Neutrophil (primary cell): ENCODE data around the gene PRR16.

ENCODE experiments used
- H3K27ac ChIP-seq: fragments of 200-600 bp; sonication (generic); 2 replicates; pipeline ENCODE4 v1.5.1; 2016; ENCODE audit warnings: mild to moderate bottlenecking, moderate library complexity
- H3K27me3 ChIP-seq: fragments of 200-600 bp; sonication (generic); 2 replicates; pipeline ENCODE4 v1.6.0; 2016; ENCODE audit warnings: mild to moderate bottlenecking
- H3K36me3 ChIP-seq: fragments of 200-600 bp; sonication (generic); 2 replicates; pipeline ENCODE4 v1.5.1; 2017
- H3K4me1 ChIP-seq, 2 experiments: fragments of 200-600 bp in 1 of 2; sonication (generic) in 1 of 2; 1 replicate in 1 of 2; 2 replicates in 1 of 2; pipeline versions ENCODE4 v1.5.1 to v1.6.1; 2013 to 2016; ENCODE audit warnings: low read depth in 1 of 2, low read length in 1 of 2, mild to moderate bottlenecking in 1 of 2, moderate library complexity in 1 of 2; ENCODE audit not compliant: control insufficient read depth in 1 of 2, insufficient read depth in 1 of 2
- H3K4me3 ChIP-seq, 2 experiments: fragments of 200-600 bp in 1 of 2; sonication (generic) in 1 of 2; 1 replicate in 1 of 2; 2 replicates in 1 of 2; pipeline ENCODE4 v1.5.1; 2013 to 2016; ENCODE audit warnings: low read depth in 1 of 2, low read length in 1 of 2, mild to moderate bottlenecking in 1 of 2, moderate library complexity in 1 of 2
- H3K9me3 ChIP-seq: fragments of 200-600 bp; sonication (generic); 2 replicates; pipeline ENCODE4 v1.5.1; 2016
- TF ChIP-seq, protein P1 (sequence below): fragments of 200-600 bp; sonication (generic); IDR thresholded peaks from 2 replicates; pipeline ENCODE4 v1.5.1; 2016; ENCODE audit warnings: antibody characterized with exemption

PRR16 gene

DNA sequence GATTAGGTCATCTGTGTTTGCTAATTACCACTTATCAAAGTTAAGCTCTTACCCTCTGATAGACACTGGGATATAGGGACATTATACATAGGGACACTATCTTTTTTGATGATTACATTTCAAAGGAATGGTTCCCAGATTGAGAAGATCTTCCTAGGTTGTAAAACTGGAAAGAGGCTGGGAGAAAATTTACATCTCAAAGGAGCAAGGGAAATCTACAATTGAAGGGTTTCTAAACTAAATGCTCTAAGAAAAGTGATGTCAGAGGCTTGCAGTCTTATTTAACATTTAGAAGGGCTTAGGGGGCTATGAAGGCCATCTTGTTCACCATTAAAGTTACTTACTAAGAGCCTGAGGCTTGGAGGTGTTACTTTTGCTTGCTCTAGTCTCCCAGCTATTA is 242.8 kb downstream of the PRR16 start:
- H3K4me3 ChIP-seq: no peak overlapping the region
- H3K4me1 ChIP-seq: no peaks in the 10 kb centered on the region
- peaks cover 10% of the 10 kb centered on the region for H3K27me3 ChIP-seq
- no peak overlapping the region for H3K27ac ChIP-seq
- H3K36me3 ChIP-seq: no peaks in the 10 kb centered on the region
- TF ChIP-seq, protein P1, sequence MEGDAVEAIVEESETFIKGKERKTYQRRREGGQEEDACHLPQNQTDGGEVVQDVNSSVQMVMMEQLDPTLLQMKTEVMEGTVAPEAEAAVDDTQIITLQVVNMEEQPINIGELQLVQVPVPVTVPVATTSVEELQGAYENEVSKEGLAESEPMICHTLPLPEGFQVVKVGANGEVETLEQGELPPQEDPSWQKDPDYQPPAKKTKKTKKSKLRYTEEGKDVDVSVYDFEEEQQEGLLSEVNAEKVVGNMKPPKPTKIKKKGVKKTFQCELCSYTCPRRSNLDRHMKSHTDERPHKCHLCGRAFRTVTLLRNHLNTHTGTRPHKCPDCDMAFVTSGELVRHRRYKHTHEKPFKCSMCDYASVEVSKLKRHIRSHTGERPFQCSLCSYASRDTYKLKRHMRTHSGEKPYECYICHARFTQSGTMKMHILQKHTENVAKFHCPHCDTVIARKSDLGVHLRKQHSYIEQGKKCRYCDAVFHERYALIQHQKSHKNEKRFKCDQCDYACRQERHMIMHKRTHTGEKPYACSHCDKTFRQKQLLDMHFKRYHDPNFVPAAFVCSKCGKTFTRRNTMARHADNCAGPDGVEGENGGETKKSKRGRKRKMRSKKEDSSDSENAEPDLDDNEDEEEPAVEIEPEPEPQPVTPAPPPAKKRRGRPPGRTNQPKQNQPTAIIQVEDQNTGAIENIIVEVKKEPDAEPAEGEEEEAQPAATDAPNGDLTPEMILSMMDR: no peak
- H3K9me3 ChIP-seq: no peaks in the 10 kb centered on the region

DNA sequence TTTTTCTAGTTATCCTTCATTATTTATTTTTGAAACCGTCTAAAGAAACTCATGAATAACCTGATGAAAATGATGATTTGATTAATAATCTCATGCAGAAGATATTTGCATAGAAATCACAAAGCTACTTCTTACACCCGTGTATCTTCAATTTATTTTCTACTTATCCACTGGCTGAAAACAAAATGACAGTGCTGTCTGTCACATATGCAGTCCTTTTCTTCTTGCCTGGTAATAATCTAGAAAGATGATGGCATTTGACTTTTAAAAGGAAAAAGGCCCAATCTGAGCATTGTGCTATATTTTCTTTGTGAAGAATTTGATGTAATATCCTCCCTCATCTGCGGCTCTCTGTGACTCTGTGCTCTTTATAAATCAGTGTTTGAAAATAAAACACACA is 253.3 kb downstream of the PRR16 start:
- no peaks in the 10 kb centered on the region for H3K36me3 ChIP-seq
- no peaks in the 10 kb centered on the region for H3K9me3 ChIP-seq
- no peaks in the 10 kb centered on the region for H3K4me1 ChIP-seq
- no peak overlapping the region for H3K4me3 ChIP-seq
- no peak overlapping the region for H3K27ac ChIP-seq
- H3K27me3 ChIP-seq: no peaks in the 10 kb centered on the region
- TF ChIP-seq, protein P1: no peak

DNA sequence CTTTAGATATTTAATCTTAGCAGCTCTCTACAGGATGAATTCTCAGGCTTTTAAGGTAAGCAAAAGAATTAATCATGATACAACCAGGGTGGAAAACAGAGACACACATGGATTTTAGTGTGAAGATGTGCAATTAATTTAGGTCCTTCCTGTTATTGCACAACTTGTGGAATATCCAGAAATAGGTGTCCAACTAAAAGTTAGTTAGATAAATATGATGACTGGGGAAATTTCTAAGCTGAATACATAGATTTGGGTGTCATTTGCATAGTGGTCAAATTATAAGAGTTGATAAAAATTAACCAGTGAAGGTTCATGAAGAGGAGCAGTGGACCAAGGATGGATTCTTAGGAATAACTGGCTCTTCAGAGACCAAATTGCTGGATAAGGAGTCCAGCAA is 266.1 kb downstream of the PRR16 start:
- Histone ChIP-seq H3K27me3 (no peaks in the 10 kb centered on the region), H3K27ac (no peak overlapping the region), H3K9me3 (no peaks in the 10 kb centered on the region), H3K4me3 (no peak overlapping the region), H3K36me3 (no peaks in the 10 kb centered on the region), H3K4me1 (no peaks in the 10 kb centered on the region)
- TF ChIP-seq, protein P1: no peak

DNA sequence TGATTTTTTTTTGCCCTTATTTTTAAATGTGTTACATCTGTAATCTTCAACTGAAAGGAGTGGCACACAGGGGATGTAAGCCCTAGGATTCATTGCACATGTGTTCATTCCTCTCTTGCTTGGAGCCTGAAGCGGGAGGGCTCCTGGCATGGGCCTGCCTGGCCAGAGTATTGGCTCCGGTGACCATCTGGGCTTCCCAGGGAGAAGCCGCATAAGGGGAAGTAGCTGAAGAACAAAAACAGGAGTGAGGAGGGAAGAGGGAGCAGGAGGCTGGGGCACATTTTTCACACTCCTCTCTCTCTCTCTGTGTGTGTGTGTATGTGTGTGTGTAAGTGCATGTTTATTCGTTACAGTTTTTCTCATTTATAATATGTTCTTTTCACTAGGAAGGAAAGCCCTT is 269.9 kb downstream of the PRR16 start:
- Histone ChIP-seq H3K4me3 (no peak overlapping the region), H3K9me3 (no peaks in the 10 kb centered on the region), H3K36me3 (no peaks in the 10 kb centered on the region), H3K27me3 (no peaks in the 10 kb centered on the region), H3K4me1 (no peaks in the 10 kb centered on the region), H3K27ac (no peak overlapping the region)
- TF ChIP-seq, protein P1: no peak

DNA sequence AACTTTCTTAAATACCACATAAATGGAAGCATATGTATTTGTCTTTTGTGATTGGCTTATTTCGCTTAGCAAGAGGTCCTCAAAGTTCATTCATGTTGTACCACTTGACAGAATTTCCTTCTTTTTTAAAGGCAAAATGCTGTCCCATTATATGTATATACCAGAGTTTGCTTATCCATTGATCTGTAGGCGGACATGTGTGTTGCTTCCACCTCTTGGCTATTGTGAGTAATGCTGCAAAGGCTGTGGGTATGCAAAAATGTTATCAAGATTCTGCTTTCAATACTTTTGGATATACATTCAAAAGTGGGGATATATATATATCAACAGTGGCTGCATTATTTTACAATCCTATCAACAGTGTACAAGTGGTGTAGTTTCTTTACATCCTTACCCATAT is 271.0 kb downstream of the PRR16 start:
- Histone ChIP-seq H3K9me3 (no peaks in the 10 kb centered on the region), H3K36me3 (no peaks in the 10 kb centered on the region), H3K27ac (no peak overlapping the region), H3K4me1 (no peaks in the 10 kb centered on the region), H3K4me3 (no peak overlapping the region), H3K27me3 (no peaks in the 10 kb centered on the region)
- TF ChIP-seq, protein P1: no peak
